Skeletal muscle tissue (tissue), 5 donors: ENCODE results near the gene DDX28. TPM values are rescaled to one million over a fixed set of nuclear protein-coding genes. Genes with fewer than 3 reads are reported as not detected.
"Not testable (repeated sequence)": the region's sequence is repeated elsewhere in the genome, so short reads cannot be mapped to it uniquely, and the experiment has no call there.

Experiments used
- H3K27ac ChIP-seq: one replicate; pipeline ENCODE4 v1.7.0; 2013; ENCODE audit warnings: mild to moderate bottlenecking, low read depth, low read length, inconsistent platforms
- H3K27me3 ChIP-seq, 3 donors: one replicate each; pipeline ENCODE4 v1.7.0; 2013; ENCODE audit warnings: low read length in 3 of 3; ENCODE audit not compliant: control insufficient read depth in 3 of 3, insufficient read depth in 3 of 3
- H3K36me3 ChIP-seq, 3 donors: one replicate each; pipeline ENCODE4 v1.7.0; 2013; ENCODE audit warnings: low read length in 3 of 3; ENCODE audit not compliant: control insufficient read depth in 3 of 3, insufficient read depth in 3 of 3
- H3K4me1 ChIP-seq, 3 donors: one replicate each; pipeline ENCODE4 v1.7.0; 2013; ENCODE audit warnings: low read length in 3 of 3, mild to moderate bottlenecking in 3 of 3; ENCODE audit not compliant: control insufficient read depth in 3 of 3, insufficient read depth in 3 of 3
- H3K4me3 ChIP-seq, 3 donors: one replicate each; pipeline ENCODE4 v1.7.0; 2013; ENCODE audit warnings: low read length in 3 of 3
- H3K9ac ChIP-seq, 3 donors: one replicate each; pipeline ENCODE4 v1.7.0; 2013; ENCODE audit warnings: low read length in 3 of 3, mild to moderate bottlenecking in 3 of 3, moderate library complexity in 2 of 3, low read depth in 1 of 3
- H3K9me3 ChIP-seq, 3 donors: one replicate each; pipeline ENCODE4 v1.7.0; 2013; ENCODE audit warnings: low read length in 3 of 3; ENCODE audit not compliant: control insufficient read depth in 3 of 3
- small RNA-seq: library from RNA; depleted of rRNA; stranded (forward); fragments of <200 nt; gene quantifications from one replicate; pipeline ENCODE3, GENCODE V24; 2014
- total RNA-seq: library from RNA; depleted of rRNA; stranded (reverse); fragments of >200 nt; gene quantifications from one replicate; pipeline ENCODE4 v1.2.3, GENCODE V29; 2014
- donor health status: Osteomylitis.

DDX28 gene
- total RNA-seq, 1 donor from 2014 or later: 14.1 TPM

GRCh38 chr16:67972285-67972684 lies 50.7 kb downstream of the DDX28 start:
- H3K4me1 ChIP-seq: peaks cover 13 to 15% (median 13%) of the 10 kb centered on the region in 3 donors
- not testable (repeated sequence) for H3K4me3 ChIP-seq, H3K27ac ChIP-seq, H3K9ac ChIP-seq, H3K36me3 ChIP-seq, H3K9me3 ChIP-seq, H3K27me3 ChIP-seq

- H3K9me3 ChIP-seq: no peaks in the 10 kb centered on the region
- H3K4me3 ChIP-seq: no peak overlapping the region
- H3K36me3 ChIP-seq: no peaks in the 10 kb centered on the region
- no peak overlapping the region for H3K9ac ChIP-seq
- H3K27me3 ChIP-seq: no peaks in the 10 kb centered on the region
- H3K27ac ChIP-seq: no peak overlapping the region
- H3K4me1 ChIP-seq: peaks cover 22 to 26% (median 22%) of the 10 kb centered on the region in 3 donors
Measured at GRCh38 chr16:67971111-67971510, 51.9 kb downstream of the DDX28 start.

Small RNA genes within 50 kb of the gene (small RNA-seq; reads per million reads assigned to genes)
- not detected for gene RNU6-359P

Other genes starting within 250 kb of the DDX28 start
- gene RANBP10, start 216.7 kb downstream of the DDX28 start, total RNA-seq: 4.7 TPM
- gene TSNAXIP1, start 216.3 kb downstream of the DDX28 start, total RNA-seq: 0.52 TPM
- gene THAP11, start 180.9 kb downstream of the DDX28 start, total RNA-seq: 35.5 TPM
- gene NUTF2, start 176.3 kb downstream of the DDX28 start, total RNA-seq: 94.5 TPM
- 14.6 TPM for gene CENPT, start 175.5 kb downstream of the DDX28 start, total RNA-seq
- 66.3 TPM for gene EDC4, start 150.2 kb downstream of the DDX28 start, total RNA-seq
- 1.0 TPM for gene NRN1L, start 138.3 kb downstream of the DDX28 start, total RNA-seq
- 9.9 TPM for gene PSKH1, start 130.0 kb downstream of the DDX28 start, total RNA-seq
- 1.0 TPM for gene CTRL, start 91.4 kb downstream of the DDX28 start, total RNA-seq
- 28.7 TPM for gene PSMB10, start 86.4 kb downstream of the DDX28 start, total RNA-seq
- gene LCAT, start 79.1 kb downstream of the DDX28 start, total RNA-seq: 4.2 TPM
- gene SLC12A4, start 54.6 kb downstream of the DDX28 start, total RNA-seq: 27.1 TPM
- not detected for gene DPEP3, start 42.7 kb downstream of the DDX28 start, total RNA-seq
- gene DPEP2, start 23.7 kb downstream of the DDX28 start, total RNA-seq: 1.0 TPM
- not detected for gene DPEP2NB, start 7.3 kb downstream of the DDX28 start, total RNA-seq
- gene DUS2, start 52 bp upstream of the DDX28 start, total RNA-seq: 15.1 TPM
- gene NFATC3, start 62.1 kb upstream of the DDX28 start, total RNA-seq: 29.2 TPM
- not detected for gene ESRP2, start 212.9 kb upstream of the DDX28 start, total RNA-seq
- 23.0 TPM for gene PLA2G15, start 222.1 kb upstream of the DDX28 start, total RNA-seq
- gene SLC7A6, start 241.3 kb upstream of the DDX28 start, total RNA-seq: 9.4 TPM